Stomach (tissue), 9 donors: ENCODE measurements around the gene FANCD2. TPM values are rescaled to one million over a fixed set of nuclear protein-coding genes. Genes with fewer than 3 reads are reported as not detected.

Experiments used
- DNase-seq, 2 donors: peaks; one replicate each; pipeline versions ENCODE4 v3.0.0 to v3.0.0-alpha.2; 2013 to 2019
- H3K27ac ChIP-seq, 5 donors: fragments of 200-600 bp in 4 of 5; sonication (generic) in 4 of 5; one replicate each; pipeline ENCODE4 v1.5.1; 2013 to 2019; ENCODE audit warnings: mild to moderate bottlenecking in 1 of 5, moderate library complexity in 1 of 5
- H3K27me3 ChIP-seq, 3 donors: fragments of 200-600 bp; sonication (generic); one replicate each; pipeline ENCODE4 v1.5.1; 2017 to 2019; ENCODE audit warnings: mixed run types in 1 of 3
- H3K36me3 ChIP-seq, 4 donors: fragments of 200-600 bp; sonication (generic); 1 replicate in 3 of 4; 2 replicates in 1 of 4; pipeline ENCODE4 v1.5.1; 2016 to 2019
- H3K4me1 ChIP-seq, 4 donors: fragments of 200-600 bp; sonication (generic); one replicate each; pipeline ENCODE4 v1.5.1; 2016 to 2019
- H3K4me3 ChIP-seq, 4 donors: fragments of 200-600 bp; sonication (generic) in 3 of 4; one replicate each; pipeline ENCODE4 v1.5.1; 2016 to 2019; ENCODE audit warnings: mild to moderate bottlenecking in 1 of 4
- H3K9me3 ChIP-seq, 4 donors: fragments of 200-600 bp; sonication (generic); one replicate each; pipeline ENCODE4 v1.5.1; 2016 to 2019
- EP300 ChIP-seq: sonication (generic); formaldehyde crosslinking; IDR thresholded peaks from one replicate; pipeline ENCODE4 v1.6.1; 2017; ENCODE audit warnings: antibody characterized with exemption
- POLR2A ChIP-seq, 4 donors: fragments of 450-650 bp; IDR thresholded peaks; one replicate each; pipeline ENCODE4 v1.6.1; 2016; ENCODE audit warnings: antibody characterized with exemption in 4 of 4, control low read depth in 2 of 4, mild to moderate bottlenecking in 1 of 4, moderate library complexity in 1 of 4
- POLR2AphosphoS5 ChIP-seq, 3 donors: sonication (generic); formaldehyde crosslinking; IDR thresholded peaks; one replicate each; pipeline ENCODE4 v1.6.1; 2016; ENCODE audit warnings: antibody characterized with exemption in 3 of 3
- WGBS, 5 donors: extraction: QIAGEN DNeasy Blood & Tissue Kit in 3 of 5; methylation state at CpG; one replicate each; pipeline versions ENCODE4 v1.1.5 to v1.1.7; 2013 to 2018; 5-methylcytosine and 5-hydroxymethylcytosine counted together
- intact Hi-C: fragments of 100-400 bp; cut with DNase I; formaldehyde crosslinking; loops from one replicate; pipeline ENCODE4 v1.15.1; 2023; ENCODE audit warnings: low total_unique reads
- polyA plus RNA-seq, 3 donors: library from polyadenylated mRNA; stranded (reverse); fragments of 200-250 nt; gene quantifications; one replicate each; pipeline ENCODE4 v1.2.3, GENCODE V29; 2013
- total RNA-seq, 5 donors: library from RNA; depleted of rRNA; stranded (reverse); fragments of >200 nt; gene quantifications; one replicate each; pipeline versions ENCODE4 v1.1.0 to v1.2.3, GENCODE V29; 2014 to 2016
- TF ChIP-seq, protein P1 (sequence below), 7 experiments: fragments of 450-650 bp in 4 of 7; fragments of 200-600 bp in 3 of 7; sonication (generic) in 3 of 7; IDR thresholded peaks; one replicate each; pipeline ENCODE4 v1.5.1; 2016 to 2019; ENCODE audit warnings: antibody characterized with exemption in 7 of 7, control low read depth in 2 of 7, mild to moderate bottlenecking in 1 of 7
- donor health status: healthy with polysubstance abuse.
- donor health status: Bipolar disorder and iron deficiency.
- donor health status: healthy.

FANCD2 gene
- total and polyA plus RNA-seq, 8 donors, result 0.61 to 21.1 (median 5.7) TPM

DNA sequence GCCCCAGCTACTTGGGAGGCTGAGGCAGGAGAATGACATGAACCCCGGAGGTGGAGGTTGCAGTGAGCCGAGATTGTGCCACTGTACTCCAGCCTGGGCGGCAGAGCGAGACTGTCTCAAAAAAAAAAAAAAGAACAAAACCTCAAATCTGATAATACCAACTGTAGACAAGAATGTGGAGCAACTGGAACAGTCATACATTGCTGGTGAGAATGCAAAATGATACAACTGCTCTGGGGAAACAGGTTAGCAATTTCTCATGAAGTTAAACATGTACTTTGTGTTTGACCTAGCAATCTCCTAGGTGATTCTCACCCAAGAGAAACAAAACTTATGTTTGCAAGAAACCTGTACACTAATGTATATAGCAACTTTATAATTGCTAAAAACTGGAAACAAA lies 110.9 kb downstream of the FANCD2 start:
- 32 to 64% (median 43%) methylated on average over 4 of the region's 4 CpGs for WGBS, 5 donors

DNA sequence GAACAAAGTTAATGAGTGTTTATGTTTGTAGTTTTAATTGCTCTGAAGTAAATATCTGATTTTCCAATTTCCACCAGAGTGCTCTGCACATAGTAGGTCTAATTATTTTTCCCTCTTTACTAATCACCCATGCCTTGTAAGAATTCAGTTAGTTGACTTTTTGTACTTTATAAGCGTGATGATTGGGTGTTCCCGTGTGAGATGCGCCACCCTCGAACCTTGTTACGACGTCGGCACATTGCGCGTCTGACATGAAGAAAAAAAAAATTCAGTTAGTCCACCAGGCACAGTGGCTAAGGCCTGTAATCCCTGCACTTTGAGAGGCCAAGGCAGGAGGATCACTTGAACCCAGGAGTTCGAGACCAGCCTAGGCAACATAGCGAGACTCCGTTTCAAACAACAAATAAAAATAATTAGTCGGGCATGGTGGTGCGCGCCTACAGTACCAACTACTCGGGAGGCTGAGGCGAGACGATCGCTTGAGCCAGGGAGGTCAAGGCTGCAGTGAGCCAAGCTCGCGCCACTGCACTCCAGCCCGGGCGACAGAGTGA lies 114.8 kb downstream of the FANCD2 start:
- TF ChIP-seq, protein P1, sequence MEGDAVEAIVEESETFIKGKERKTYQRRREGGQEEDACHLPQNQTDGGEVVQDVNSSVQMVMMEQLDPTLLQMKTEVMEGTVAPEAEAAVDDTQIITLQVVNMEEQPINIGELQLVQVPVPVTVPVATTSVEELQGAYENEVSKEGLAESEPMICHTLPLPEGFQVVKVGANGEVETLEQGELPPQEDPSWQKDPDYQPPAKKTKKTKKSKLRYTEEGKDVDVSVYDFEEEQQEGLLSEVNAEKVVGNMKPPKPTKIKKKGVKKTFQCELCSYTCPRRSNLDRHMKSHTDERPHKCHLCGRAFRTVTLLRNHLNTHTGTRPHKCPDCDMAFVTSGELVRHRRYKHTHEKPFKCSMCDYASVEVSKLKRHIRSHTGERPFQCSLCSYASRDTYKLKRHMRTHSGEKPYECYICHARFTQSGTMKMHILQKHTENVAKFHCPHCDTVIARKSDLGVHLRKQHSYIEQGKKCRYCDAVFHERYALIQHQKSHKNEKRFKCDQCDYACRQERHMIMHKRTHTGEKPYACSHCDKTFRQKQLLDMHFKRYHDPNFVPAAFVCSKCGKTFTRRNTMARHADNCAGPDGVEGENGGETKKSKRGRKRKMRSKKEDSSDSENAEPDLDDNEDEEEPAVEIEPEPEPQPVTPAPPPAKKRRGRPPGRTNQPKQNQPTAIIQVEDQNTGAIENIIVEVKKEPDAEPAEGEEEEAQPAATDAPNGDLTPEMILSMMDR (IDR thresholded peaks at IDR 0.05), result no peak
- TF ChIP-seq POLR2A (IDR thresholded peaks at IDR 0.05) (no peak), EP300 (no peak), POLR2AphosphoS5 (IDR thresholded peaks at IDR 0.05) (no peak)
- H3K36me3 ChIP-seq, result peaks cover 0 to 3% (median 0%) of the 10 kb centered on the region in 4 donors
- no peaks in the 10 kb centered on the region for H3K9me3 ChIP-seq
- WGBS, 5 donors, result 82 to 88% (median 84%) methylated on average over 23 of the region's 23 CpGs
- H3K27ac ChIP-seq, result peak overlapping the region; percentile 87 to 96 (median 95)
- H3K4me3 ChIP-seq, result peak overlapping the region; percentile 62 to 70 (median 67)
- H3K4me1 ChIP-seq, result peaks cover 15 to 42% (median 35%) of the 10 kb centered on the region in 4 donors
- no peak for DNase-seq
- intact Hi-C loops, result no loop called here
- H3K27me3 ChIP-seq, result no peaks in the 10 kb centered on the region

More for the DNA sequence above, 110.9 kb downstream of the FANCD2 start:
- intact Hi-C loops, result no loop called here
- Histone ChIP-seq H3K27ac (no peak overlapping the region), H3K9me3 (no peaks in the 10 kb centered on the region), H3K4me3 (no peak overlapping the region), H3K36me3 (no peaks in the 10 kb centered on the region), H3K4me1 (peaks cover 0 to 4% (median 0%) of the 10 kb centered on the region in 4 donors), H3K27me3 (no peaks in the 10 kb centered on the region)
- TF ChIP-seq POLR2AphosphoS5 (IDR thresholded peaks at IDR 0.05) (no peak), POLR2A (IDR thresholded peaks at IDR 0.05) (no peak), EP300 (no peak)
- TF ChIP-seq, protein P1 (IDR thresholded peaks at IDR 0.05), result no peak
- DNase-seq, result peak in 1 of 2 donors; percentile 22

DNA sequence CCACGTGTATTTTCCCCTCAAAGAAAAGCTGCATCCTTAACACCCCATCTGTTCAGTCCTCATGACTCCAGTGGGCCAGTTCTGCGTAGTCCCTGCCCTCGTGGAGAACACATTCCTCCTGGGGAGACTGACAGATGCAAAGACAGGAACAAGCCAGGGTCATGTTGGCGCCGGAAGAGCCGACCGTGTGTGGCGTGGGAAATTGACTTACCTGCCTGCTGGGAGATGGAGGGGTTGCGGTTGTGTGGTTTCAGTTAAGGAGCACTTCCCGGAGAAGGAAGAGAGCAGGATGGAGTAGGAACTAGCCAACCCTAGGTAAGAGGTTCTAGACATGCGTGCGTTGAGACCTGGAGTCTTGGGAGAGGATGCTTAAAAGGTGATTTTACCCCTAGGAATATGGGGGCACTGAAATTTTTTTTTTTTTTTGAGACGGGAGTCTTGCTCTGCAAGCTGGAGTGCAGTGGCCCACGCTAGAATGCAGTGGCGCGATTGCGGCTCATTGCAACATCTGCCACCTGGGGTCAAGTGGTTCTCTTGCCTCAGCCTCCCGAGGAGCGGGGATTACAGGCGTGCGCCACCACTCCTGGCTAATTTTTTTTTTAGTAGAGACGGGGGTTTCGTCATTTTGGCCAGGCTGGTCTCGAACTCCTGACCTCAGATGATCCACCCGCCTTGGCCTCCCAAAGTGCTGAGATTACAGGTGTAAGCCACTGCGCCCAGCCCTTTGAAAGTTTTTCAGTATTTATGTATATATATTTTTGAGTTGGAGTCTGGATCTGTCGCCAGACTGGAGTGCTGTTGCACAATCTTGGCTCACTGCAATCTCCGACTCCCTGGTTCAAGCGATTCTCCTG lies 116.7 kb downstream of the FANCD2 start:
- Histone ChIP-seq H3K4me3 (peak overlapping the region; percentile 62 to 70 (median 67)), H3K4me1 (peaks cover 15 to 50% (median 38%) of the 10 kb centered on the region in 4 donors), H3K9me3 (no peaks in the 10 kb centered on the region), H3K36me3 (peaks cover 5 to 22% (median 18%) of the 10 kb centered on the region in 4 donors), H3K27ac (peak overlapping the region in 4 of 5 donors; percentile 87 to 96 (median 95)), H3K27me3 (no peaks in the 10 kb centered on the region)
- intact Hi-C loops, result no loop called here
- 64 to 70% (median 69%) methylated on average over 27 to 29 of the region's 29 CpGs for WGBS, 5 donors
- TF ChIP-seq, protein P1 (IDR thresholded peaks at IDR 0.05), result no peak
- TF ChIP-seq POLR2A (IDR thresholded peaks at IDR 0.05) (no peak), EP300 (no peak), POLR2AphosphoS5 (IDR thresholded peaks at IDR 0.05) (no peak)
- peak; percentile 28 to 35 for DNase-seq

DNA sequence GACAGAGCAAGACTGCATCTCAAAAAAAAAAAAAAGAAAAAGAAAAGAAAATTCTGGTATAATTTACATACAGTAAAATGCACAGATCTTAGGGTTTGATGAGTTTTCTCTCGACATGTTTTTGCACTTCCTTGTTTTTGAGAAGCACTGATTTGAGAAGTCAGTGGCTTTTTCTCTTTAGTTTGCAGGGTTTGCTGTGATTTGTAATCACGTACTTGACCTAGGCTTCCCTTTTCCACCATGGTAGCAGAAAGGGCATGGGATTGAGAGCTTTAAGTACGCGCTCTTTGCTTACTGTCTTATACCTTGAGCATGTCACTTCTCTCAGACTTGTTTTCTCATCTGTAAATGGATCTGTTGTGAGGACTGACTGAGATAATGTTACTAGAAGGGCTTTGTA lies 119.4 kb downstream of the FANCD2 start:
- DNase-seq, result no peak

More for the DNA sequence above, 119.4 kb downstream of the FANCD2 start:
- TF ChIP-seq EP300, result no peak
- TF ChIP-seq POLR2A (IDR thresholded peaks at IDR 0.05), result no peak
- no peak for TF ChIP-seq POLR2AphosphoS5 (IDR thresholded peaks at IDR 0.05)
- TF ChIP-seq, protein P1 (IDR thresholded peaks at IDR 0.05), result no peak
- Histone ChIP-seq H3K9me3 (no peaks in the 10 kb centered on the region), H3K27ac (peak overlapping the region in 1 of 5 donors; percentile 31), H3K4me3 (no peak overlapping the region), H3K27me3 (no peaks in the 10 kb centered on the region), H3K4me1 (peaks cover 15 to 50% (median 38%) of the 10 kb centered on the region in 4 donors), H3K36me3 (peaks cover 25 to 46% (median 43%) of the 10 kb centered on the region in 4 donors)
- intact Hi-C loops, result no loop called here
- WGBS, 5 donors, result 76 to 83% (median 81%) methylated on average over 4 of the region's 4 CpGs
